Pericardium fibroblast (primary cell): ENCODE results near the gene SNUPN. TPM values are rescaled to one million over a fixed set of nuclear protein-coding genes. Genes with fewer than 3 reads are reported as not detected.

Source experiments
- total RNA-seq: library from RNA; depleted of rRNA; stranded (reverse); fragments of >200 nt; gene quantifications from 2 replicates; pipeline ENCODE4 v1.2.3, GENCODE V29; 2015

Gene SNUPN
- total RNA-seq, result 27.3 and 40.9 TPM in 2 replicates

GRCh38 chr15:75625542-75626347, at the start of gene SNUPN:
TSS of gene SNUPN (minus strand) at chr15:75625725. CDS start at chr15:75621051, 4,674 bp downstream.

GRCh38 chr15:75647370-75648155, 22.0 kb upstream of the SNUPN start, which contains the start of gene SNX33:
TSS of gene SNX33 (plus strand) at chr15:75647912. CDS start at chr15:75649103, 1,191 bp downstream.

GRCh38 chr15:75639709-75640482, 14.4 kb upstream of the SNUPN start, which contains the start of gene IMP3:
TSS of gene IMP3 (minus strand) at chr15:75640224. CDS start at chr15:75640168, 56 bp downstream.

GRCh38 chr15:75578948-75579920, 46.3 kb downstream of the SNUPN start, which contains the start of gene PTPN9:
TSS of gene PTPN9 (minus strand) at chr15:75579315. CDS start at chr15:75578776, 539 bp downstream.

Other genes with a start within 250 kb of the SNUPN start
- gene SIN3A, start 174.0 kb downstream of the SNUPN start, total RNA-seq, result 16.9 and 22.6 TPM in 2 replicates
- 17.3 and 21.4 TPM in 2 replicates for gene PTPN9, start 46.4 kb downstream of the SNUPN start, total RNA-seq
- gene IMP3, start 14.5 kb upstream of the SNUPN start, total RNA-seq, result 91.4 and 112 TPM in 2 replicates
- gene SNX33, start 22.2 kb upstream of the SNUPN start, total RNA-seq, result 26.6 and 37.2 TPM in 2 replicates
- gene CSPG4, start 87.1 kb upstream of the SNUPN start, total RNA-seq, result 8.2 and 17.9 TPM in 2 replicates
- 27.9 and 37.1 TPM in 2 replicates for gene UBE2Q2, start 217.7 kb upstream of the SNUPN start, total RNA-seq